SH-SY5Y (cell line): ENCODE data around the gene RCE1.

Experiments
- GATA2 ChIP-seq: IDR thresholded peaks from 2 replicates; pipeline ENCODE4 v1.6.1; 2011; ENCODE audit warnings: mild to moderate bottlenecking, low read depth, low read length
- GATA3 ChIP-seq: IDR thresholded peaks from 2 replicates; pipeline ENCODE4 v1.6.1; 2011; ENCODE audit warnings: low read depth, mild to moderate bottlenecking, low read length, moderate library complexity

DNA sequence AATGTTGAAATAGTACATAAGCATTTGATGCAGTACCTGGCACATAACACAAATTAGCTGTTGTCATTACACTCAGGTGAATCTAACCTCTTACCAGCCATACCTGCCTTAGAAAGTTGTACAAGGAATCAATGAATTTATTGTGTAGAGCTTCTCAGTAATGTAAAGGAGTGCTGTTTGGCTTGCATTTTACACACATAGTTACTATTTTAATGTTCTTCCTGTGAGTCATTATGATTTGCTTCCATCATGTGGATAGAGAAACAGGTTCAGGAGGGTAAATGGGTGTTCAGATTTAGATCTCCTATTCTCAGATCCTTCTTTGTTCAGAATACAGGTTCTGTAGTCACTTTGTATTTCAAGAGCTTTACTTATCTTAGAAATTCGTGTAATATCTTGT, 27.6 kb upstream of the RCE1 start:
- TF ChIP-seq GATA2 (no peak), GATA3 (no peak)
